ENCODE measurements around the gene GPR3.

GRCh38 chr1:27439150-27439549, 46.7 kb downstream of the GPR3 start:
- TF ChIP-seq CTCF (IDR thresholded peaks at IDR 0.05): no peak
- TF ChIP-seq POLR2A (IDR thresholded peaks at IDR 0.05): no peak

Measured in Peyer's patch (tissue), 4 donors.